Skin of body (tissue), 2 donors: ENCODE results near the gene EFCAB9. TPM values are rescaled to one million over a fixed set of nuclear protein-coding genes. Genes with fewer than 3 reads are reported as not detected.
"Not testable (repeated sequence)": the region's sequence is repeated elsewhere in the genome, so short reads cannot be mapped to it uniquely, and the experiment has no call there.

Experiments
- DNase-seq: peaks from one replicate; lab custom pipeline; 2025; lab: John Stamatoyannopoulos, UW
- total RNA-seq: library from RNA; depleted of rRNA; stranded (reverse); fragments of >200 nt; gene quantifications from one replicate; pipeline ENCODE4 v1.2.3, GENCODE V29; 2014

EFCAB9 gene
- not detected for total RNA-seq

DNA sequence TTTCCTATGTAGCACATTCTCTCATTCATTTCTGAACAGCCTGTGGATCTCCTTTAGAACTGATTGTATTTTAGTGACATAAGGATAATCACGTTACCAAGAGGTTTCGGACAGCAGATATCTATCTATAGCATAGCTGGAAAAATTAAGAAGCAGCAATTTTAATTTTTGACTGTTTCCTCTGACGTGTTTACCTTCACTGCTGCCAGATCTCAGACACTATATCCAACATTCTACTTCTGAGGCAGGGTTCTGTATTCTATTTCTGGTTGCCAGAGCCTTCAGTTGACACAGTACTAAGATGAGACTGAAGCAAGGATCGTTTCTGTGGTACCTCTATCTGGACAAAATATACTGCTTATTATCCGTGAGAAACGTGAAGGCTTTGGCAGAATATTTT is at the start of gene EFCAB9:
EFCAB9 (plus strand) TSS at position 301 of the 400 bp plus-strand sequence; CDS start at position 302, 1 bp downstream.
- no peak for DNase-seq

DNA sequence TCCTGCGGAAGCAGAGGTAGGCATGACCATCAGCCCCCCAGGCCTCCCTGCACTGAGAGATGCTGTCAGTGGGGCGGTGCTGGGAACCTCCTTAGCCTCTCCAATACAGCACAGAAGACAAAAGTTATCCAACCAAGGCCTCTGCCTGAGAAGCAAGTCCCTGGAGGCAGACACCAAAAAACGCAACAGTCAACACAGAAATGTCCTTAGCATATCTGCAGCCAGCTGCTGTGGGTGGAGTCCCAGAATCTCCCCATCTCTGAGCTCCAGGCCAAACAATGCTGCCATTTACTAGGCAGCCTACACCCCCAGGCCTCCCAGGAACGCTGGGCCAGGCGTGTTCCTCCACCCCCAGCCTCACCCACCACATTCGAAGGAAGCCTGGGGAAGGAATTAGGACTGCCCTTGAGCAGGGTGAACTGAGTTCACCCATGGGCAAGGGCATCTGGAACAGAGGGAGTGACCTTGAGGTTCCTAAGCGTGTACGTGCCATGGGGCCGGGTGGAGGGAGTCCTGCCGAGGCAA is 49.6 kb upstream of the EFCAB9 start:
- peak; percentile 66 for DNase-seq

DNA sequence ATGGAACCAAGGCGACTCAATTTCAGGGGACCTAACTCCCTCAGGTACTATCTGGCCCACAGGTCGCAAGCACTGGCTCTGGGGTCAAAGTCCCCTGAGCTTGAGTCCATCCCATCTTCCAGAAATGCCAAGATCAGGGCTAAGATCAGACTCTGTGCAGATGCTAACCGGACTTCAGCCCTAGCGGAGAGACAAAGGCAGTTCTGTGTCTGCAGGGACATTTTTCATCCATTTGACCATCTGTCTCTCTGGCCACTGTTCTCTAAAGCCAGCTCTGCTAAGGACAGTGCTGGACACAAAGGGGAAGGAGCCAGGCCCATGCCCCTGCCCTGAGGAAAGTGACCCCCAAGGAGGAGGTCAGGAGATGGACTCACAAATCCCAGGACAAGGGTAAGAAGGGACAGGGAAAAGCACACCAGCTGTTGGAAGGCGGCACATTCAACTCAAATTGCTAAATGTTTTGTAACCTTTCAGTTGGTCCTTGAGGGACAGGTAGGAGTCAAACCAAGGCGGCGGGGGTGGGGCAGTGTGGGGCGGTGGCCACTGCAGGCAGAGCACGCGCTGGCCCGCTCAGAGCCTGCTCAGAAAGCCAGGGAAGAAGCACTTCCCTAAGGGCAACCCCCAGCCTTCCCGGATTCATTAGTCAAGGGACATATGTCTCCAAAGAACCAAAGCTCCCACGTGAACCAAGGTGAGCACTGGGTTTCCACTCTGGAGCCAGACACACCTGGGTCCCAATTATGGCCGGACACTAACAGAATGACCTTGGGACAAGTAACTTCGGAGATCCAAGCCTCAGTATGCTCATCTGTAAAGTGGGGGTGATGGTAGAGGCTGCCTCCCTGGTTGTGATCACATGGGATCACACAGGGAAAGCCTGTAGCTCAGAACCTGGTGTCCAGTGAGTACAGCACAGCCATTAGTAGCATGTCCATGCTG is 48.8 kb upstream of the EFCAB9 start:
- no peak for DNase-seq

DNA sequence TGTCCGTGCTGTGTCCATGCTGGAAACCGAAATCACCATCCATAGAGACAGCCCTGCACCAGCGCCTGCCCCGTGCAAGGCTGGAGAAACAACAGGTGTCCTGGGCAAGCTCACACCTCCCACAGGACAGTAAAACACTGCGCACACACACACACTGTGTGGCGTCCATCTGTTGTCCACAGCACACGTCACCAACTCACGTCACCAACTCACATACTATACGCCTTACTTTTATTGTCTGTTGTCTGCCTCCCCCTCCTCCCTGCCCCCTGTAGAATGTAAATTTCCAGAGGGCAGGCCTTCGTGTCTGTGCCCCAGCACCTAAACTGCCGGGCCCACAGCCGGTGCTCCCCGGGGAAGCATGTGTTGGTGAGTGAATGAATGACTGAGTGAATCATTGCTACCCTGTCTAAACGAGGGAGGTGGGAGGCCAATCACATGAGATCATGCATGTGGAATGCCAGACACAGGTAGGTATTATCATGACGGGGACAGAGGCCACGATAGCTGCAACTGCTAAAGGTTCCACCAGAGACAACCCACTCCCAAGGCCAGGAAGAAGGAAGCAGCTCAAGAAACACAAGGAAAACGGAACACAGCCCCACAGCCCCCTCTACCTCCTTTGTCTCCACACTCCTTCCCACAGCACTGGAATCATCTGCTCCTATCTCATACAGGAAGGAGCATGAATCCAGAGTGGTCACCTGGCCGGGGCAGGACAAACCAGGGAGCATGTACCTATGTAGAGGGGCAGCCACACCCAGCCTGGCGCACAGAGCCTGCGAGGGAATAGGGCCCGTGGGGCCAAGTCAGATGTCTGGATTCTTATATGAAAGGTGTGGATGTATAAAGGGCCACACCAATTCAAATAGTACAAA is 47.9 kb upstream of the EFCAB9 start:
- no peak for DNase-seq

DNA sequence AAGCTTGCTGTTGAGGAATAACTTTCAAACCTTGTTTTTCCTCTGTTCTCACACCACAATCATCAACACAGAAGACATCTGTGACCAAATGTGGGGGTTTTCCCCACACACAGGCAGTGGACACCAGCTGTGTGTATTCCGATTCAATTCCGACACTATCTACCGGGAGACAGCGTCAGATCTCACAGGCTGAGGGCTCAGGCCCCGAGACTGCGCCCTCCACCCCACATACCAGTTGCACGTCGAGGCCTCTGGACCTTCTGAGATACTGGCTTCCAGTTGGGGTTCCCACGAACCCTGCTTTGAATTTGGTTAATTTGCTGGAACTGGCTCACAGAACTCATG is 47.3 kb upstream of the EFCAB9 start:
- DNase-seq = no peak

DNA sequence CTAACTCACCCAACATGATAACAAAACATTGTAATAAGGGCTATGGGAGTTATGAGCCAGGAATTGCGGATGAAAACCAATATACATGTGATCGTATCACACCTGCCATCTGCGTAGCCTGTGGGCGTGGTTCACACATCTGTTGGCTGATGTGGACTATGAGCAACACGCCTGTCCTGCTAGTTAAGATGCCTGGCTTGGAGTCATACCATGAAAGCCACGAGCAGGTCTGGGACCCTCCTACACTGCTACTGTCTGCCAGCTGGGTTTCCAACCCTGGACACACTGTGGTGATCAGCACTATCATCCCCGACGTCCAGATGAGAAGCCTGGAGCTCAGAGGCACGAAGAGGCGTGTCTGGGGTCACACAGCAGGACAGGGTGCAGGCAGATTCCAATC is 46.1 kb upstream of the EFCAB9 start:
- no peak for DNase-seq

DNA sequence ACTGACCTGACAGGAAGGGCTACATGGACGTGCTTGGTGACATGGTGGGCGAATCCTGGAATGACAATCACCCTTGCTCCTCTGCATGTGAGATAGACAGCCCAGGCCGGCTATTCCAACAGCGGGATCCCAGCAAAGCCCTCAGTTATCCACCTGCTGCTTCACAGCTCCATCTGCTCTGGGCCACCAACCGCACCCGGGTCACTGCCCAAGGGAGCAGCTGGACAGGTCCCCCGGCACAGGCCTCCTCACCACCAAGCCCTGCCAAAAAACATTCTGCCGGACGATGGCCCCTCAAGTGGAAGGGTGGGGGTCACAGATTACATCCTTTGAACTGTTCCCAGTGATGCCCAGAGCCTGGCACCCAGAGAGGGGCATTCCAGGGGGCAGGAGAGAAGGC is 45.6 kb upstream of the EFCAB9 start:
- no peak for DNase-seq

DNA sequence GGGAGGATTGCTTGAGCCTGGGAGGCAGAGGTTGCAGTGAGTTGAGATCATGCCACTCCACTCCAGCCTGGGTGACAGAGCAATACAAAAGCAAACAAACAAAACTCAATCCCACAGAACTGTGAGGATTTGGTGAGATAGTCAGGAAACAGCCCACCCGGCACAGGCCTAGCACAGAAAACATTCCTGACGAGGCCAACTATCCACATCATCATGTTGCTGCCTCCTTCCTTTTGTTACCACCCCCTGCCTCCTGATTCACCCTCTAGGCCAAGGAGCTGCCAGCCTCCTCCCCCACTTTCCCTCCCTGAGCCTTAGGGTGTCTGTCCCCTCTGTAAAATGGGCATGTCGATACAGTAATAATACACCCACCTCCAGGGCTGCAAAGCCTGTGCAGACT is 44.9 kb upstream of the EFCAB9 start:
- DNase-seq = no peak

DNA sequence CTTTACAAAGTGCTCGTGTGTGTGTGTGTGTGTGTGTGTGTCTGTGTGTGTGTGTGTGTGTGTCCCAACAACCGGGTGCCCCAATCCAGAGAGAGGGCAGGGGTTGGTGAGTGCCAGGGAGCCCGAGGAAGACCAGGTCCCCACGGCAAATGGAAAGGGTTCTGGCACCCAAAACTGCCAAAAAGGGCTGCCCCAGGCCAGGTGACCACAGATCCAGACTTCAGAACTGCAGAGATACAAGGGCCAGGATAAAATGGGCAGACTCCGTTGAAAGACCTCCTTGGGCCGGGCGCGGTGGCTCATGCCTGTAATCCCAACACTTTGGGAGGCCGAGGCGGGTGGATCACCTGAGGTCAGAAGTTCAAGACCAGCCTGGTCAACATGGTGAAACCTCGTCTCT is 44.5 kb upstream of the EFCAB9 start:
- not testable (repeated sequence) for DNase-seq

DNA sequence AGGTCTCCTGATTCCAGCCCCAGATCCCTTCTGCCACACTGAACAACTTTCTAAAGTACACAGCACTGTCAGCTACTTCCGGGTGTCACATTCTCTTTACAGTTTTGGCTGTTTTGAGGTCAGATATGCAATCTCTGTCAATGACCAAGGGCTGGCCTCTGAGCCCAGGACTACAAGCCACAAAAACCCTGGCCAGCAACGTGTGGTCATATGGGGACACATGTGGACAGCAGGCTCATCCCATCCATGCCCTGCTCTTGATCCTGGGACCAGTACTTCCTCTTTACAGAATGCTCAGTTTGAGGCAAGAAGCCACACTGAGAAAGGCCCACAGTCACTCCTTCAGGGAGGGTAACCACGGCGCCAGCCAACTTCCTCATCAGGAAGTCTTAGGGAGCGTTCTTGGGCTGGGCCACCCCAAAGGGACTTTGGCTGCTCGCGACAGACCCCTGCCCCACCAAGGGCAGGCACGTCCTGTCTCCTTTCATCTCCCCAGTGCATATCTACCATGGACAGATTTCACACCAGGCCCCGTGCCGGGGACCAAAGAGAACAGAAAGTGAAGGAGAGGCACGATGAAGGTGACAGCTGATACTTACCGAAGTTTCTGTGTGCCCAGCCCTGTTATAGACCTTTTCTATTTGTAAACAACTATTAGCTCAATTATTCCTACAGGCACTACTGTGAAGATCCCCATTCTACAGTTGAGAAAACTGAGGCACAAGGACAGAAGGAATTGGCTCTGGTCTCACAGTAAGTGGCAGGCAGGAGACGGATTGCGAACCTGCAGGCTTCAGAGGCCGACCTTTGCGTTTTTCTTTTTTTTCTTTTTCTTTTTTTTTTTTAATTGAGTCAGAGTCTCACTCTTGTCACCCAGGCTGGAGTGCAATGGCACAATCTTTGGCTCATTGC is 43.2 kb upstream of the EFCAB9 start:
- DNase-seq = no peak

DNA sequence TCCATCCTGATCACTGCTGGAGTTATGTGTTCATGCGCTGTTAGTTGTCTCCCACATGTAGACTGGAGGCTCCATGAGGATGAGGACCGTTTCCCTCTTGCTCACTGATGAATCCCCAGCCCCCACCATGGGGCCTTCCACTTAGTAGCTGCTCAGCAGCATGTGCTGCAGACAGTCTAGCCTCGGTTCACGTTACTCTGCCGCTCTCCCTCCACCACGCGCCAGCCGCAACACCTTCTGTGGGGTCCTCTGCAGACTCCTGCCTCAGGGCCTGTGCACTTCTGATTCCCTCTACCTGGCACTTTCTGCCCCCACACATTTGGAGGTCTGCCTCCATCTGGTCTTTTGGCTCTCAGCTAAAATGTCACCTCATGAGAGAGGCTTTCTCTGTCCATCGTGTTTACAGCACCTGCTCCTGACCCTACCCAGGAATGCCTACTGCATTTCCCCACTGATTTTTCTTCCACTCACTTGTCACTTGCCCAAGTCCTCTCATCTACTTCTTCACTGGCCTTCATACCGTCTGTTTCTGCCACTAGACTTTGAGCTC is 42.2 kb upstream of the EFCAB9 start:
- no peak for DNase-seq

DNA sequence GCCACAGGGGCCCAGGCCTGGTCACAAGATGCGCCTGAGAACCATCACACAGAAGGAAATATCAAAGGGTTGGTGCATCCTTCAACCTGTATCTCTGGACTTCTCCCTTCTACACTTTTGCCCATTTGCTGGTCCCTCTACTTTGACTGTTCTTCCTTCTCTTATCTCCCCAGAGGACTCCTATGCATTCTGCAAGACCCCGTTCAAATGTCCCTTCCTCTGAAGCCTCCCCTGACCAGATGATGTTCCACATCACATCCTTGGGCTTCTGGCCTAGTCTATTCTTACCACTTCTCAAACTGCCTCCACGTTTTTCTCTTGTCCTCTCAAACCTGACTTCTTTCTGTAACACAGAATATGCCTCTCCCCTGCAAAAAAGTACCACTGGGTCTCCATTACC is 40.3 kb upstream of the EFCAB9 start:
- DNase-seq = no peak

DNA sequence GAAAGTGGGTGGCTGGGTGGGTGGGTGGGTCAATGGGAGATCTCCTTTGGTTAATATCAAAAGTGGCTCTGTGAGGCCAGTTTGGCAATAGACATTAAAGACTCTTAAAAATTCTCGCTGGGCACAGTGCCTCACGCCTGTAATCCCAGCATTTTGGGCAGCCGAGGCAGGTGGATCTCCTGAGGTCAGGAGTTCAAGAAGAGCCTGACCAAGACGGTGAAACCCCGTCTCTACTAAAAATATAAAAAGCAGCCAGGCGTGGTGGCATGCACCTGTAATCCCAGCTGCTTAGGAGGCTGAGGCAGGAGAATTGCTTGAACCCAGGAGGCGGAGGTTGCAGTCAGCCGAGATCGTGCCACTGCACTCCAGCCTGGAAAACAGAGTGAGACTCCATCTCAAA is 38.9 kb upstream of the EFCAB9 start:
- DNase-seq = not testable (repeated sequence)

DNA sequence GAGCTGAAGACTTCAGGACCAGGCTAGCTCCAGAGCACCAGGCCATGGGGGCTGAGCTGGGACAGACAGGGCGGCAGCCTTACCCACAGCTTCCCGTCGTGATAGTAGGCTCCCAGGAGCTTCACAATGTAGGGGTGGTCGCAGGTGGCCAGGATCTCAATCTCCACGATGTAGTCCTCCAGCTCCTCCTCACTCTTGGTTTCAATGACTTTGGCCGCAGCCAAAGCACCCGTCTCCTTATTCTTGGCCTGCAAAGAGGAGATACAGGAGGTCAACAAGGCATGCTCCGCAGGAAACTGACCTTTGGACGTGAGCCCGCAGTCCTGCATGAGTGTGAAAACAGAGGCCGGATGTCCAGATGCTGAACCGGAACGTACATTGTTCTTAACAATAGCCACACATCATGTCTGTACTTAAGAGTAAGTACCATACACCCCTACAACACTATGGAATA is 37.4 kb upstream of the EFCAB9 start:
- DNase-seq = no peak

DNA sequence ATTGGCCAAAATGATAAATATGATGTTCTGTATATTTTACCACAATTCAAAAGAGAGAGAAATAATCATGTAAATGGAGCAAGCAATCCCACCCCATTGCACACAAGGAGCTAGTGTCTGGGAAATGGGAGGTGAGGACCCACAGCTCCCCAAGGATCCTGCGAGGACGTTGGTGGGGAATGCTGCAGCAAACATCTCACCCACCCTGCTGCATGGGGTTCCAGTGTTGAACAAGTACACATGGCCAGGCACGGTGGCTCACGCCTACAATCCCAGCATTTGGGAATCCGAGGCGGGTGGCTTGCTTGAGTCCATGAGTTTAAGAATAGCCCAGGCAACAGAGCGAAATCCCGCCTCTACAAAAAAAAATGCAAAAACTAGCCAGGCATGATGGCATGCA is 35.0 kb upstream of the EFCAB9 start:
- DNase-seq = no peak

DNA sequence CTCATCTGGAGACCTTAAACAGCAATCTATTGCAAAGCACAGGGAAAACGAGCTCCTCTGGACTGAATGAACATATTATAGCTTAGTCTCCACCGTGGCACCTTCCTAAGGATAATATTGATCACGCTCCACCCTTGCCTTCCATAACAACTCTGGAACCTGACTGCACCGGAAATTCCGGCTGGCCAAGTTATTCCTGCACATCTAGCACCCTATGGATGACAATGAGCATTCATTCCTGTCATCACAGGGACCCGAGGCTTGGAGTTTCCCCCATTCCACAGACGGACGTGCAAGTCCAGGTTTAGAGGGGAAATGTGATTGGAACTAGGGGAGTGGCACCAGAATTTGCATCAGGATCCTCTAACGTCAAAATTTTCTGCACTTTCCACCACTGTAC is 33.5 kb upstream of the EFCAB9 start:
- DNase-seq = no peak

DNA sequence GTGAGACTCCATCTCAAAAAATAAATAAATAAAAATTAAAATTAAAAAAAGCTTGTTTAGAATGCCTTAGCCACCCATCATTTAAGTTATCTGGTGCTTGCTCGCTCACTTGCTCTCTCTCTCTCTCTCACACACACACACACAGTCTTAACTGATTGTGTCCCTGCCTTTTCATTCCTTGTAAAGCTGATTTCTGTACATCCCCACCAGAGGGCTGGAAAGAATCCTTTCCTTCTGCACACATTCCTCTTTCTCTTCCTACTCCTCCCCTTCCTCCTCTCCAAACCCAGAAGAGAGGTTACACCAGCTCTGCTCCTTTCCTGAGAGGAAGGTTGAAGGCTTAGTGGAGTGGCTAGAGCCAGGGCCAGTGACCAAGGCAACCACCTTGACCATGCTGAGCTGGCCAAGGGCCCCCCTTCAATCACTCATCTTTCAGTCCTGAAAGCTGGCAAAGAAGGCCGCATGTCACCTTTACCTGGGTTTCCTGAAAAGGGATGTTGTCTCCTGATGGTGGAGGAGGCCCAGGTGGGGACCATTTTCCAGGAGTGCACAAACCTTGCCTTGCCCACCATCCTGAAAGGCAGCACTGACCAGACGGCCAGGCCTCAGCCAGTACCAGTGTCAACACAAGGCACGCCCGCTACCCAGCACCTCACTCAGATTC is 31.5 kb upstream of the EFCAB9 start:
- peak; percentile 38 for DNase-seq

DNA sequence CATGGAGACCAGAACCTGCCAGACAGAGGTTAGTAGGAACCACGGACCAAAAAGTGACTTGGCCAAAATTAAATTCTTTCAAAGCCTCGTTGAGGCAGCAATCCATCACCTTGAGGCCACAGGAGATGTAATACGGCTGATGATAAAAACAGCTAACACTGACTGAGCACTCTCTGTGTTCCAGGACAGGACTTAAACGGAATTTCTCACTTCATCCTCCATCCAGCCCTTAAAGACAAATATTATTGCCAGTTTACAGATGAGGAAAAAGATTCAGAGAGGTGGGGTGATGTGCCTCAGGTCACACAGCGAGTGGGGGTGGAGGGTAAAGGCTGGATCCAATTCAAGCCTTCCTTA is 31.0 kb upstream of the EFCAB9 start:
- DNase-seq = no peak

DNA sequence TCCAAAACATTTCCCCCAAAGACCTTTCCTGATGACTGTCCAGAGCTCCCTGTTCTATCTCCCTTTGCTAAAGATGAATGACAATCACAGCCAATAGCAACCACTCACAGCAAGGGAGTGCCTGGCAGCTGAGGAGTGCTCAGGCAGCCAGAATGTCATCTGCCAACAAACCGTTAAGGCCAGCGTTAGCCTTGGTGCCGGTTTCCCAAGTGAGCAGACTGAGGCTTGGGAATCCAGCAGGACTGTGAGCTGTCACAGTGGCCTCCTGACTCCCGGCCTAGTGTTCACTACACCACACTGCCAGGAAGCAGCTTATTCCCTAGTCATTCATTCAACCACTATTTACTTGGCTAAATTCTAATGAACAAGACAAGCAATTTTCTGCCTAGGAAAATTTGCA is 30.6 kb upstream of the EFCAB9 start:
- no peak for DNase-seq

DNA sequence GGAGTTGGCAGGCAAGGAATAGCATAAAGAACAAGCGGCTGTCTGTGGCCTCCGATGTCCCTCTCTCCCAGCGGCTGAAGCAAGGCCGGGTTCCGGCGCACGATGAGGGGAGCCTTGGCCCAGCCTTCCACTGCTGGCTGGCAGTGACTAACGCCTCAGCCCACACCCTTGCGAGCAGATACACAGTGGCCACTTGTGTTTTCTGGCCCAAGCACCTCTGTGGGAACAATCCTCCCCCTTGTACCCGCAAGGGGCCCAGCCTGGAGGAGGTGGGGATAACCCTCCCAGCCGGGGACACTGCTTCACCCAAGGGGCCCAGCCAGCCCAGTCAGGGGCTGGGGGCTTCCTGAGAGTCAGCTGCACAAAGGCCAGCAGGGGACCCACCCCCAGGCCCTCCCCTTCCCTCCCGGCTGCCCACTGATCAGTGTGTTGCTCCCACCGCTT is 29.2 kb upstream of the EFCAB9 start:
- no peak for DNase-seq
